GM12801 (cell line): ENCODE data around the gene KIF19.

Experiments used
- CTCF ChIP-seq: IDR thresholded peaks from one replicate; pipeline ENCODE4 v1.5.1; 2011; ENCODE audit warnings: control low read depth; ENCODE audit not compliant: insufficient read length; ENCODE audit errors: extremely low read depth

KIF19 gene

GRCh38 chr17:74358697-74359096 is 32.7 kb downstream of the KIF19 start:
- no peak for TF ChIP-seq CTCF

GRCh38 chr17:74359916-74360315 is 33.9 kb downstream of the KIF19 start:
- no peak for TF ChIP-seq CTCF

- TF ChIP-seq CTCF, result no peak
Observed at GRCh38 chr17:74360899-74361229, 34.8 kb downstream of the KIF19 start.

- TF ChIP-seq CTCF, result no peak
Observed at GRCh38 chr17:74361230-74362068, 35.4 kb downstream of the KIF19 start, which contains the start of gene BTBD17. BTBD17 (minus strand) TSS chr17:74361868; CDS start chr17:74361819, 49 bp downstream.

GRCh38 chr17:74362069-74362405 is 36.0 kb downstream of the KIF19 start:
- no peak for TF ChIP-seq CTCF

- no peak for TF ChIP-seq CTCF
Observed at GRCh38 chr17:74362810-74363498, 36.9 kb downstream of the KIF19 start.

- TF ChIP-seq CTCF, result no peak
Observed at GRCh38 chr17:74367206-74367605, 41.2 kb downstream of the KIF19 start, which contains the start of gene GPR142. GPR142 (plus strand) TSS chr17:74367506; CDS start chr17:74369541, 2,035 bp downstream.
